K562 (cell line): ENCODE results near the gene PSPH. TPM values are rescaled to one million over a fixed set of nuclear protein-coding genes. Genes with fewer than 3 reads are reported as not detected.

ENCODE experiments used
- BHLHE40 ChIP-seq: IDR thresholded peaks from 2 replicates; pipeline ENCODE4 v1.6.1; 2011; ENCODE audit warnings: low read length, improper control_type of control experiment
- CCAR2 ChIP-seq: fragments of 200-400 bp; formaldehyde crosslinking; IDR thresholded peaks from 2 replicates; pipeline ENCODE4 v1.6.1; 2017; ENCODE audit warnings: mild to moderate bottlenecking, low read depth, low read length
- CHD2 ChIP-seq: IDR thresholded peaks from 2 replicates; pipeline ENCODE4 v1.6.1; 2011; ENCODE audit warnings: low read depth, low read length
- ETS2 ChIP-seq: IDR thresholded peaks from 2 replicates; pipeline ENCODE4 v1.6.1; 2016; ENCODE audit warnings: borderline replicate concordance, missing genetic modification characterization, mild to moderate bottlenecking, moderate library complexity, missing compliant biosample characterization; ENCODE audit not compliant: poor library complexity, severe bottlenecking
- FOXM1 ChIP-seq, 2 experiments: fragments of 450-650 bp in 1 of 2; sonication (generic) in 1 of 2; formaldehyde crosslinking in 1 of 2; IDR thresholded peaks; 2 replicates each; pipeline versions ENCODE4 v1.6.1 to v1.9.0; 2017 to 2022; ENCODE audit warnings: low read depth in 2 of 2, mild to moderate bottlenecking in 2 of 2, missing genetic modification reagents in 1 of 2, moderate library complexity in 1 of 2
- HNRNPH1 ChIP-seq: fragments of 200-400 bp; formaldehyde crosslinking; optimal IDR thresholded peaks from 2 replicates; pipeline ENCODE3; 2017; ENCODE audit warnings: low read depth, mild to moderate bottlenecking, low read length, moderate library complexity
- NONO ChIP-seq, 2 experiments: fragments of 200-400 bp in 1 of 2; fragments of 450-650 bp in 1 of 2; formaldehyde crosslinking in 1 of 2; IDR thresholded peaks; 2 replicates each; pipeline ENCODE4 v1.6.1; 2017; ENCODE audit warnings: low read depth in 2 of 2, mild to moderate bottlenecking in 2 of 2, moderate library complexity in 2 of 2, low read length in 1 of 2
- POLR2B ChIP-seq: fragments of 450-650 bp; IDR thresholded peaks from 2 replicates; pipeline ENCODE4 v1.6.1; 2018; ENCODE audit warnings: low read depth; ENCODE audit not compliant: partially characterized antibody
- RB1 ChIP-seq: fragments of 450-650 bp; IDR thresholded peaks from 2 replicates; pipeline ENCODE4 v1.6.1; 2017; ENCODE audit warnings: low read depth, mild to moderate bottlenecking
- ZNF197 ChIP-seq: fragments of 200-800 bp; sonication (Bioruptor generic); IDR thresholded peaks from 2 replicates; pipeline ENCODE4 v1.6.1; 2016; ENCODE audit warnings: low read depth, missing genetic modification characterization, missing compliant biosample characterization
- ZNF507 ChIP-seq: conservative IDR thresholded peaks from 2 replicates; pipeline ENCODE4 v1.6.1; 2017; ENCODE audit warnings: missing genetic modification characterization, missing compliant biosample characterization
- ZNF76 ChIP-seq: fragments of 250-450 bp; sonication (Bioruptor Pico); IDR thresholded peaks from 2 replicates; pipeline ENCODE4 v1.4.0; 2020; ENCODE audit warnings: mild to moderate bottlenecking, moderate library complexity, borderline replicate concordance
- polyA plus RNA-seq, 8 experiments: library from polyadenylated mRNA; depleted of rRNA in 4 of 8; stranded (reverse) in 5 of 8; unstranded in 3 of 8; fragments of >200 nt; fragmentation: Nextera tagmentation in 2 of 8; fragmentation: Illumina TruSeq in 1 of 8; extraction: Ambion mirVana in 2 of 8; extraction: Trizol in 1 of 8; gene quantifications; 2 replicates each; pipeline versions ENCODE4 v1.2.1 to v1.2.3, GENCODE V29; 2011 to 2014; ENCODE audit warnings: inconsistent platforms in 1 of 8, missing spikeins in 1 of 8
- total RNA-seq, 7 experiments: library from RNA; depleted of rRNA in 6 of 7; stranded (reverse); fragments of >200 nt in 6 of 7; fragmentation: Illumina TruSeq in 2 of 7; extraction: Trizol in 2 of 7; gene quantifications; 2 replicates each; pipeline versions ENCODE4 v1.2.1 to v1.2.3, GENCODE V29; 2011 to 2021; ENCODE audit warnings: low replicate concordance in 1 of 7
- TF ChIP-seq, protein P1 (sequence below), 2 experiments: fragments of 450-650 bp in 1 of 2; sonication (generic) in 1 of 2; formaldehyde crosslinking in 1 of 2; IDR thresholded peaks; 2 replicates each; pipeline versions ENCODE4 v1.7.1 to v1.9.0; 2016 to 2022; ENCODE audit warnings: inconsistent platforms in 1 of 2, mild to moderate bottlenecking in 1 of 2, missing genetic modification reagents in 1 of 2
- TF ChIP-seq, protein P2 (sequence below): fragments of 450-650 bp; formaldehyde crosslinking; IDR thresholded peaks from 2 replicates; pipeline ENCODE4 v1.4.0; 2020; ENCODE audit warnings: mild to moderate bottlenecking, moderate library complexity

The PSPH gene
- total and polyA plus RNA-seq, 9 of the 15 experiments (the other 6 are each of a cell fraction or from before 2014, with no cell fraction given): 6.3 to 46.8 (median 20.2) TPM

DNA sequence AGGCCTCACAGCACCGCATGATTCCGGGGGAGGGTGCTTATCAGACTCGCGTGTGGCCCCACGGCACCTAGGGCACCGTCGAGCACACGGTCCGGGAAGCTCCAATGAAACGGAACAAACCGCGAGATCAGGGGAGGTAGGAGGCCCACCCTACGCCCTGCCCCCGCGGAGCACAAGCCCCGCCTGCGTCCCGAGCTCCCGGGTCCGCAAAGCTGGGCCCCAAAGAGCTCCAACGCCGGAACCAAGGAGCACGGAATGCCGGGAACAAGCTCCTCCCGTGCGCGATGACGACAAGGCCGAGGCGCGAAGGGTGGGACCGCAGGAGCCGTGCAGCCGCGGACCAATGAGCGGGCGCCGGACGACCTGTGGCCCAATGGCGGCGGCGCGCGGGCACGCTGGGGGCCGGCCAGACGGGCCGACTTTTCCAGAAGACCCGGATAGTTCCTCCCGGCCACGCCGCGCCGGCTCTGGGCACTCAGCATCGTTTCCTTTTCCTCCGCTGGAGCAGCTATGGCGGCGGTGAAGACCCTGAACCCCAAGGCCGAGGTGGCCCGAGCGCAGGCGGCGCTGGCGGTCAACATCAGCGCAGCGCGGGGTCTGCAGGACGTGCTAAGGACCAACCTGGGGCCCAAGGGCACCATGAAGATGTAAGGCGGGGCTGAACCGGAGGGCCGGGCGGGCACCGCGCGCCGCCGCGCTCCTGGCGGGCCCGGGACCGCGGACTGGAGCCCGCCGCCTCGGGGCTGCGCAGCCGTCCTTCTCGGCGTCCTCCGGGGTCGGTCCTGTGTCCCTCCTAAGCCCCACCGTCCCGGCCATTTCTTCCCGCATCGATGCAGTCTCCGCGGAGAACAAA, at the start of gene PSPH, which contains the start of gene CCT6A (continued):
- TF ChIP-seq, protein P1, sequence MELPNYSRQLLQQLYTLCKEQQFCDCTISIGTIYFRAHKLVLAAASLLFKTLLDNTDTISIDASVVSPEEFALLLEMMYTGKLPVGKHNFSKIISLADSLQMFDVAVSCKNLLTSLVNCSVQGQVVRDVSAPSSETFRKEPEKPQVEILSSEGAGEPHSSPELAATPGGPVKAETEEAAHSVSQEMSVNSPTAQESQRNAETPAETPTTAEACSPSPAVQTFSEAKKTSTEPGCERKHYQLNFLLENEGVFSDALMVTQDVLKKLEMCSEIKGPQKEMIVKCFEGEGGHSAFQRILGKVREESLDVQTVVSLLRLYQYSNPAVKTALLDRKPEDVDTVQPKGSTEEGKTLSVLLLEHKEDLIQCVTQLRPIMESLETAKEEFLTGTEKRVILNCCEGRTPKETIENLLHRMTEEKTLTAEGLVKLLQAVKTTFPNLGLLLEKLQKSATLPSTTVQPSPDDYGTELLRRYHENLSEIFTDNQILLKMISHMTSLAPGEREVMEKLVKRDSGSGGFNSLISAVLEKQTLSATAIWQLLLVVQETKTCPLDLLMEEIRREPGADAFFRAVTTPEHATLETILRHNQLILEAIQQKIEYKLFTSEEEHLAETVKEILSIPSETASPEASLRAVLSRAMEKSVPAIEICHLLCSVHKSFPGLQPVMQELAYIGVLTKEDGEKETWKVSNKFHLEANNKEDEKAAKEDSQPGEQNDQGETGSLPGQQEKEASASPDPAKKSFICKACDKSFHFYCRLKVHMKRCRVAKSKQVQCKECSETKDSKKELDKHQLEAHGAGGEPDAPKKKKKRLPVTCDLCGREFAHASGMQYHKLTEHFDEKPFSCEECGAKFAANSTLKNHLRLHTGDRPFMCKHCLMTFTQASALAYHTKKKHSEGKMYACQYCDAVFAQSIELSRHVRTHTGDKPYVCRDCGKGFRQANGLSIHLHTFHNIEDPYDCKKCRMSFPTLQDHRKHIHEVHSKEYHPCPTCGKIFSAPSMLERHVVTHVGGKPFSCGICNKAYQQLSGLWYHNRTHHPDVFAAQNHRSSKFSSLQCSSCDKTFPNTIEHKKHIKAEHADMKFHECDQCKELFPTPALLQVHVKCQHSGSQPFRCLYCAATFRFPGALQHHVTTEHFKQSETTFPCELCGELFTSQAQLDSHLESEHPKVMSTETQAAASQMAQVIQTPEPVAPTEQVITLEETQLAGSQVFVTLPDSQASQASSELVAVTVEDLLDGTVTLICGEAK (IDR thresholded peaks at IDR 0.05): no peak; the same call in 1 of the 2 replicates
- TF ChIP-seq, protein P1 (CRISPR knock-in tag; IDR thresholded peaks at IDR 0.05): no peak
- TF ChIP-seq HNRNPH1: no peak
- TF ChIP-seq ZNF197 (CRISPR knock-in tag): no peak
- TF ChIP-seq FOXM1 (IDR thresholded peaks at IDR 0.05; ENCODE audit: low read depth): no peak
- peak; percentile 84; the same call in 1 of the 2 replicates for TF ChIP-seq FOXM1 (CRISPR knock-in tag; IDR thresholded peaks at IDR 0.05; ENCODE audit: low read depth)
- peak; percentile 69 for TF ChIP-seq RB1
- TF ChIP-seq, protein P2, sequence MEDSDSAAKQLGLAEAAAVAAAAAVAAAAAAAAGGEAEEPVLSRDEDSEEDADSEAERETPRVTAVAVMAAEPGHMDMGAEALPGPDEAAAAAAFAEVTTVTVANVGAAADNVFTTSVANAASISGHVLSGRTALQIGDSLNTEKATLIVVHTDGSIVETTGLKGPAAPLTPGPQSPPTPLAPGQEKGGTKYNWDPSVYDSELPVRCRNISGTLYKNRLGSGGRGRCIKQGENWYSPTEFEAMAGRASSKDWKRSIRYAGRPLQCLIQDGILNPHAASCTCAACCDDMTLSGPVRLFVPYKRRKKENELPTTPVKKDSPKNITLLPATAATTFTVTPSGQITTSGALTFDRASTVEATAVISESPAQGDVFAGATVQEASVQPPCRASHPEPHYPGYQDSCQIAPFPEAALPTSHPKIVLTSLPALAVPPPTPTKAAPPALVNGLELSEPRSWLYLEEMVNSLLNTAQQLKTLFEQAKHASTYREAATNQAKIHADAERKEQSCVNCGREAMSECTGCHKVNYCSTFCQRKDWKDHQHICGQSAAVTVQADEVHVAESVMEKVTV (CRISPR knock-in tag): no peak
- no peak for TF ChIP-seq ZNF76 (CRISPR knock-in tag)
- no peak for TF ChIP-seq ZNF507 (tag)
- no peak for TF ChIP-seq ETS2 (tag)
- peak; percentile 62 for TF ChIP-seq BHLHE40
- no peak for TF ChIP-seq CCAR2
- peak in 1 of 2 experiments; percentile 64; a peak in 1 of 4 replicates for TF ChIP-seq NONO (IDR thresholded peaks at IDR 0.05; ENCODE audit: low read depth in 2 of 2, low read length in 1 of 2)
- TF ChIP-seq POLR2B: peak; percentile 80
- TF ChIP-seq CHD2: peak; percentile 92
